OCI-LY1 (cell line): ENCODE measurements around the gene TMEM37.

ENCODE experiments used
- EZH2 ChIP-seq: fragments of 200-600 bp; sonication (generic), shearing (Covaris generic); IDR thresholded peaks from 2 replicates; pipeline ENCODE4 v1.8.0; 2017; ENCODE audit warnings: borderline replicate concordance, mixed run types, mild to moderate bottlenecking, antibody characterized with exemption, low read length, moderate library complexity, mixed read lengths
- TF ChIP-seq, protein P1 (sequence below): fragments of 200-600 bp; sonication (generic), shearing (Covaris generic); IDR thresholded peaks from 2 replicates; pipeline ENCODE4 v1.5.1; 2017; ENCODE audit warnings: mild to moderate bottlenecking, antibody characterized with exemption, low read length, moderate library complexity, mixed read lengths

GRCh38 chr2:119473621-119474370, 42.1 kb downstream of the TMEM37 start:
- no peak for TF ChIP-seq EZH2
- TF ChIP-seq, protein P1, sequence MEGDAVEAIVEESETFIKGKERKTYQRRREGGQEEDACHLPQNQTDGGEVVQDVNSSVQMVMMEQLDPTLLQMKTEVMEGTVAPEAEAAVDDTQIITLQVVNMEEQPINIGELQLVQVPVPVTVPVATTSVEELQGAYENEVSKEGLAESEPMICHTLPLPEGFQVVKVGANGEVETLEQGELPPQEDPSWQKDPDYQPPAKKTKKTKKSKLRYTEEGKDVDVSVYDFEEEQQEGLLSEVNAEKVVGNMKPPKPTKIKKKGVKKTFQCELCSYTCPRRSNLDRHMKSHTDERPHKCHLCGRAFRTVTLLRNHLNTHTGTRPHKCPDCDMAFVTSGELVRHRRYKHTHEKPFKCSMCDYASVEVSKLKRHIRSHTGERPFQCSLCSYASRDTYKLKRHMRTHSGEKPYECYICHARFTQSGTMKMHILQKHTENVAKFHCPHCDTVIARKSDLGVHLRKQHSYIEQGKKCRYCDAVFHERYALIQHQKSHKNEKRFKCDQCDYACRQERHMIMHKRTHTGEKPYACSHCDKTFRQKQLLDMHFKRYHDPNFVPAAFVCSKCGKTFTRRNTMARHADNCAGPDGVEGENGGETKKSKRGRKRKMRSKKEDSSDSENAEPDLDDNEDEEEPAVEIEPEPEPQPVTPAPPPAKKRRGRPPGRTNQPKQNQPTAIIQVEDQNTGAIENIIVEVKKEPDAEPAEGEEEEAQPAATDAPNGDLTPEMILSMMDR, result no peak
